Stimulated activated CD4-positive, alpha-beta T cell treated with anti-CD3 and anti-CD28 coated beads, Interleukin-1b, Interleukin-23, amount 100 ng/mL, for 48 hours (primary cell): Measurements from ENCODE around the gene RHBG.
A peak's percentile ranks its signal among the peaks of the same experiment; 100 is the strongest.
"Not testable (repeated sequence)": the region's sequence is repeated elsewhere in the genome, so short reads cannot be mapped to it uniquely, and the experiment has no call there.

Experiments used
- DNase-seq: peaks from one replicate; pipeline ENCODE4 v3.0.0-alpha.2; 2020

Gene RHBG

DNA sequence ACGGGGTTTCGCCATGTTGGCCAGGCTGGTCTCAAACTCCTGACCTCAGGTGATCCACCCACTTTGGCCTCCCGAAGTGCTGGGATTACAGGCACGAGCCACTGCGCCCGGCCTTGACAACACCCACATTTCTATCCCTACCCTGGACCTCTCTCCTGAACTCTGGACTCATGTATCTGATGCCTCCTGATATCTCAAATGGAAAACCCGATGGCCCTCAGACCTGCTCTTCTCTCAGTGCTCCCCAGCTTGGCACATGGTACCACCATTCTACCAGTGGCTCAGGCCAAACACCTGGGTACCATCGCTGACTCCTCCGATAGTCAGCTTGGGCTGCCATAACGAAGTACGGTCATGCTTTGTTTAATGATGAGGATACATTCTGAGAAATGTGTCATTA is 8.5 kb upstream of the RHBG start:
- no peak for DNase-seq

DNA sequence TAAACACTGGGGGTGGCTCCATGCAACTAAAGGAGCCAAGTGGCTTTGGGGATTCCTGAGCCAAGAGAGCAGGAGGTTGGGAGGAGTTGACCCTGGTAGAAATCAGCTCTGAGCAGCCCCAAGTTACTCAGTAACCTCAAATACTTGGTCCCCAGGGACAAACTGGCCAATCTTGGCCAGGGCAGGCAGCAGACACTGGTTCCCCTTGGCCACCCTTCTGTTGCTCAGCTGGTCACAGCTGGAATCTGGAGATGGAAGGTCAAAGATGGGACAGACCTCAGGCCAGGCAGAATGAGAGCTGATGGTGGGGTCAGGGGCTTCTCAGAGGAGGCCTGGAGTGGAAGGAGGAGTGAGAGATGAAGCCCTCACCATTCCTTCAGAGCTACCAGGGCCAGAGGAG is 3.3 kb upstream of the RHBG start:
- DNase-seq = no peak

DNA sequence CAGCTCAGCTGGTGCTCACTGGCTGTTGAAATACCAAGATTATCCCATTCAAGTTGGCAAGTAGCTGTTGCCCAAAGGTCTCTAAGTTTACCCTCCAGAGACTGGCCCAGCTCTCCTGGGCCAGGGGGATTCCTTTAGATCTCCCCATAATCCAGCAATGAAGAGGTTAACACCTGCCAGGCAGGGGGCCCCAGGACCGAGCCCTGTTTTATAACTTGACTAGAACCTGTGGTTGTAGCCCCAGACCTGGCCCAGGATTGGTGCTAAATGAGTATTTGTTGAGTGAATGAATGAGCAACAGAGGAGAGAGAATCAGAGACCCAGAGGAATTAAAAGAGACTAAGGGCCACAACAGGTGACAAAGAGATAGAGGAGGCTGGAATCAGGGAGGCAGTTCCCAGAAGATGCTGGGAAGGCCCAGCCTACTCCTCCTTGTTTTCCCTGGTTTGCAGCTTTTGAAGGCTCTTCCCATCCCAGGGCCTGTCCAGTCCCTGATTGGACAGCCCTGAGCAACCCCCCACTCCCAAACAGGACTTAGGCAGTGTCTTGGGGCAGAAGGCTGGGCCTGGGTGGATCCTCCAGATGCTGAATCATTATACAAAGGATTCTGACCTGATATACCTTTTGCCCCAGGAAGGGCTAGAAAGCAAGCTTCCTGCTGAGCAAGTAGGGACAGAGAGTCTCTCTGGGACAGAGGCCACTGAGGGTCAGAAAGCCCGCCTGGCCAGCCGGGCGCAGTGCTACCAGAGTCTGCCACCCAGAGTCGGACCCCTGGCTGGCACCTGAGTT is 2.4 kb upstream of the RHBG start:
- DNase-seq = no peak

DNA sequence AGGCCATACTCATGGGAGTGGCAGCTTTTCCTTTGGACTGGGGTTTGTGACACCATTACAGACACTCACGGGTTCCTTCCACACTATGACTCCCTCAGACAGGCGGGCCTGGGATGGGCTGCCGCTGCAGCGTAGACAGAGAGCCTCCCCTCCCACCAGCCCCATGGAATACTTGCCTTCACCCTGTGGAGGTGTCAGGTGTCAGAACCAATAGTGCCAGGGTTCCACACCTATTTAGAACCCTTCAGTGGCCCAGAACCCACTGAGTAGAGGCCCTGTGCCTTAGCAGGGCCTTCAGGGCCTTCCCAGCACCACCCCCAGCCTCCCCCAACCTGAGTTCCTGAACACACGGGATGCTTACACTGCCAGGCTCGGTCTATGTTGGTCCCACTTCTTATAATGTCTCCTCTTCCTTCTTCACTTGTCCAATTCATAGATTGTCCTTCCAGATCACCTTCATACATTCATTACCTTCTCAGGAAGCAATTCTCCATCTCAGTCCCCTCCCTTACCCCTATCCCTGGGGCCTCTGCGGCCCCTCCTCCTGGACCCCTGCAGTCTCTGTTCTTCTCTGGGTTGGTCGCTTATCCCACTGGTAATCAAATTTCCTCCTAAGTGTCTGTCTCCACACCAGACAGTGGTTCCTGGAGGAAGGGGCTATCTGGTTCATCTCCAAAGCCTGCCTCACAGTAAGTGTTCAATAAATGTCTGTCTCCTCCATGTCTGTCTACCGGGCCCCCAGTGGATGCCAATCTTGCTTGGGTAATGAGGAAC is 1.4 kb upstream of the RHBG start:
- no peak for DNase-seq

DNA sequence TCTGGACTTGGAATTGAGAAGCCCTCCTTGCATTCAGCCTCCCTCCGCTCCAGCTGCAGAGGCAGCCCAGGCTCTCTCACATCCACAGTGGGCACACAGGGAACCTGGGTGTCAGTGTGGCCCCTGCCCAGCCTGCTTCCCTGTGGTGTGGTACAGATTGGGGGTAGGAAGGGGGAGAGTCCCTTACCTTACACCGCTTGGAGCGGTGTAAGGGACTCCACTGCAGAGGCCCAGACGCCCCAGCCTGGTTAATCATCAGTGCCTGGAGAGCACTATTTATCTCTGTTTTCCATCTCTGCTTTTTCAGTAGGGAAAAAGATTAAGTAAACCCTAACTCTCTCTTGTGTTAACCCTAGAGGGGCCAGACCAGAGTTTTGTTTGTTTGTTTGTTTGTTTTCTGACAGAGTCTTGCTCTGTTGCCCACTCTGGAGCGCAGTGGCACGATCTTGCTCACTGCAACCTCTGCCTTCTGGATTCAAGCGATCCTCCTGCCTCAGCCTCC is 803 bp upstream of the RHBG start:
- no peak for DNase-seq

DNA sequence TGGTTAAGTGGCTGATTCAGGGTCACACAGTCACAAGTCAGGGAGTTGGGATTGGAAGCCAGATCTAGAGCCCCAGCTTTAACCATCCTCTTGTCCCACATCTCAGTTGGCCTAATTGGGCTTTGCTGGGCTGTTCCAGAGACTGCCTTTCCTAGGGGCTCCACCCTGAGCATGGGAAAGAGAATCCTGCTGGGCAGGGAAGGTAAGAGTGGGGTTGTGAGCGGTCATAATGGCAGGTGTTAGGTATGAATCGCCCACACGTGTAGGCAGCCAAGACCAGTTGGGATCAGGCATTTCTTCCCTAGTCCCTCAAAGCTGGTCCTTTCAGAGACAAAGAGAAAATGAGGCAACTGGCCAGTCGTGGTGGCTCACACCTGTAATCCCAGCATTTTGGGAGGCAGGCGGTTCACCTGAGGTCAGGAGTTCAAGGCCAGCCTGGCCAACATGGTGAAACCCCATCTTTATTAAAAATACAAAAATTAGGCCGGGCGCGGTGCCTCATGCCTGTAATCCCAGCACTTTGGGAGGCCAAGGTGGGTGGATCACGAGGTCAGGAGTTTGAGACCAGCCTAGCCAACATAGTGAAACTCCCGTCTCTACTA is 775 bp downstream of the RHBG start:
- not testable (repeated sequence) for DNase-seq

DNA sequence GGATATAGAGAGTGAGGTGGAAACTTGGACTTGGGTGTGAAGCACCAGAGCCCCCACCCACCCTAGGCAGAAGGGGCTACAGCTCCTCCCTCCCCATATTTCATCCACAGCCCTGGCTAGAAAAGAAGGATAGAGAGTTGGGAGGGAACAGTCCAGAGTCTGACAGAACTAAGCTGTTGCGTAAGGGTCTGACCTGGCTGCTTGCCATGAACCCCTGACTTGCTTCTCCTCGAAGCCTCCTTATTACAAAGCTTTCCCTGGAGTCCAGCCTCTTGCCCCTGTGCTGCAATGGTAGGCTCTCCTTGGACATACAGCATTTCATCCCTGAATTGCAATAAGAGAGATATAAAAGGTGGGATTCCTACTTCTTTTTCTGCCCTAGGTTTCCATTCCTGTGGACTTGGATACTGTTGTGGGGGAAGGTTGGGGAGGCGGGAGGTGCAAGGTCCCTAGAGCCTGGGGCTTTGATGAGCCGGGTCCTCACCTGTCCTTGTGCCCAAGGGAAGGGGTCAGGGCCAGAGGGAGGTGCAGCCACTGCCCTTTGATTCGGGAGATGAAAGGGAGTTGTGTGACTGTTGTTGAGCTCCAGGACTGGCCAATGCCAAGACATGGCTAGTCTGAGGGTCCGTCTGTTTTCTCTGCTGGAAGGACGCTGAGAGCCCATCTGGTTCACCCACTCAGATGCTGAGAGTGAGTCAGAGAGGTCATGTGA is 2.7 kb downstream of the RHBG start:
- DNase-seq = no peak

DNA sequence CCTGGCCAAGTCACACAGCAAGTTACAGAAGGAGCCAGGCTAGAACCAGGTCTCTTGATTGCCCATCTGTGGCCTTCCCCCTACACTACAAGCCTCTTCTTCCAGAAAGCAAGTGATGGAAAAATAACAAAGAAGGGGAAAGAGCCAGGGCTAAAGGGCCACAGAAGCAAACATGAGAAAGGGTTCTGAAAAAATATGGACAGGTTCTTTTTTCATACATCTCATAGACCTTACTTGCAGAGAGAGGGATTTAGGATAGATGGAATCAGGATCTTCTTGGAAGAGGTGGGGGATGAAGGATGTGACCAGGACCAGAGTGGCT is 3.2 kb downstream of the RHBG start:
- DNase-seq = no peak

DNA sequence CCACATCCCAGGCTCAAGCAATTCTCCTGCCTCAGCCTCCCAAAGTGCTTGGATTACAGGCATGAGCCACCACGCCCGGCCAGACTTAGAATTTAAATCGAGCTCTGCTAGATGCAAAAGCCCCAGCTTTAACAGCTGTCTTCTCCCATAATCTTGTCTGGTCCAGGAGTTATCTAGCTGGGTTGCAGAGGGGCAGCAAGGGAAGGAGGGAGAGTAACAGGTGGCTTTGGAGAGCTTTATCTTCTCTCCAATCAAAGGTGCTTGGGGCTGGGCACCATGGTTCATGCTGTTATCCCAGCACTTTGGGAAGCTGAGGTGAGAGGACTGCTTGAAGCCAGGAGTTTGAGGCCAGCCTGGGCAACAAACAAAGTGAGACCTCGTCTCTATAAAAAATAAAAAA is 3.9 kb downstream of the RHBG start:
- no peak for DNase-seq

DNA sequence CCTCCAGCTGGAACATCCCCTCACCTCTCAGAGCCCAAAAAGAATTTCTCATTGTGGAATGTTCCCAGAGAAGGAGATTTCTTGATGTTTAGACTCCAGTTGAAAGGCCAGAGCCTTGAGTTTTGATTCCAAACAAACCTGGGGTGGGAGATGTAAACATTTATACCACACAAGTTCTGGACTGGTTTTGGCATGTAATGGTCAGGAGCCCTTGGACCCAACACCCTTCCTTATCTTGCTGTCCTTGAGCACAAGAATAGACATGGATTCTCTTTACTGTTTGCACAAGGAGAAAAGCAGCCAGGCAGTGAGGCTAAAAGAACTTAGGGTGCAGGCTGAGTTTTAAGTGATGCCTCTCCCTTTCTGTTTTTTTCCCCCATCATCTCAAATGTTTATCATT is 4.5 kb downstream of the RHBG start:
- no peak for DNase-seq

DNA sequence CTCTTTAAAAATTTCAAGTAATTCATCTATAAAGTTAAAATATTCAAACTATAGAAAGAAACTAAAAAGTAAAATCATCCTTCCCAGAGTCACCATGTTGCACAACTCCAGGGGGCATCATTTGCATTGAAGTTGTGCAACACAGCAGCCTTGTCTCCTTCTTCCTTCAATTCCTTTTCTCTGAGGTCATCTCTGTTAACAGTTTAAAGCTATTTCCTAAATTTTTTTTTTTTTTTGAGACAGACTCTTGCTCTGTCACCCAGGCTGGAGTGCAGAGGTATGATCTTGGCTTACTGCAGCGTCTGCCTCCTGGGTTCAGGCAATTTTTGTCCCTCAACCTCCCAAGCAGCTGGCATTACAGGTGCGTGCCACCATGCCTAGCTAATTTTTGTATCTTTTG is 7.1 kb downstream of the RHBG start:
- DNase-seq = no peak

DNA sequence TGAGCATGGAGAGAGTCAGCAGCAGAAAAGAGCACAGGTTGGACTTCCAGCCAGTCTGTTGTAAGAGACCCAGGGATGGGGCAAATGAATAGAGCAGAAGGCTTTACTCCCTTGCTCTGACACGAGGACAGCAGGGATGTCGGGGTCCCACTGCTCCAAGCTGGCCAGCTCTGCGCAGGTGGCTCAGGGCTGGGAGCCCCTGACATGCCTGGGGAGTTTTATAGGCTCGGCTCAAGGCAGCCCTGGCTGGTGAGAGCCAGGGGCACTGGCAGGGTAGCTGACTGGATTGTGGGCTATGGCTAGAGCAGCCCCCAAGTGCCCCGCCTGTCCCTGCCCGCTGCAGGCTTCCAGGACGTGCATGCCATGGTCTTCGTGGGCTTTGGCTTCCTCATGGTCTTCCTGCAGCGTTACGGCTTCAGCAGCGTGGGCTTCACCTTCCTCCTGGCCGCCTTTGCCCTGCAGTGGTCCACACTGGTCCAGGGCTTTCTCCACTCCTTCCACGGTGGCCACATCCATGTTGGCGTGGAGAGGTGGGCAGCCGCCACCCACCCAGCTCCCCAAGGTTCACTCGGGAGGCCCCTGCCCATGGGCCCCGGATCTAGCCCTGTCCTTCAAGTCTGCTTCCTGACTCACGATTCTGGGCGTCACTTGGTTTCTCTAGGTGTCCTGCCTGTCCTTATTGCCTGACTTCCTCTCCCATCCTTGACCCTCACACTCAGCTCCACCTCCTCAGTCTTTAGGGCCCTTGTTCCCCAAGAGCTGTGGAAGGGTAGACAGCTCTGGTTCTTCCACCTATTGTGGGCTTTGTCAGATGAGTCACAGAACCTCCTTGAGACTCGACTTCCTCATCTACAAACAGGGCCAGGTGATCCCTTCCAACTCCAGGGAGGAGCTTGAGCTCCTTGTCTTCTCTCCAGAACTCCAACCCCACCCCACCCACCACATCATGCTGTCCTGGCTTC is 8.2 kb downstream of the RHBG start:
- no peak for DNase-seq

DNA sequence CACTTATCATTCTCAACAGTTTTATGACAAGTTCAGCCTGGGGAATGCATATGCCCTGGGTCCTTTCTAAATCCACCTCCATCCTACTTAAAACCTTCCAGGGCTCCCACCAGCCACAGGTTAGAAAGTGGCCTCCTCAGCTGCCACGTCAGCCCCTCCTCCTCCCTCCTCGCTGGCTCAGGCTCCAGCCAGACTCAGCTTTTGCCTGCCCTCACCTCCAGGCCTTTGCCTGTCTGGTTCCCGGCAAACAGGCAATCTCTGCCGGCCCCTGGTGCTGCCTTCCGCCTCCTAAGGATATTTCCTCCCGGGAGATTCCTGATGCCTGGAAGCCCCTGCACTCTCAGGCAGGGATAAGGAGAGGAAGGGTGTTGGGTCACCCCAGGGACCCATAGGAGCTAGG is 9.5 kb downstream of the RHBG start:
- no peak for DNase-seq

DNA sequence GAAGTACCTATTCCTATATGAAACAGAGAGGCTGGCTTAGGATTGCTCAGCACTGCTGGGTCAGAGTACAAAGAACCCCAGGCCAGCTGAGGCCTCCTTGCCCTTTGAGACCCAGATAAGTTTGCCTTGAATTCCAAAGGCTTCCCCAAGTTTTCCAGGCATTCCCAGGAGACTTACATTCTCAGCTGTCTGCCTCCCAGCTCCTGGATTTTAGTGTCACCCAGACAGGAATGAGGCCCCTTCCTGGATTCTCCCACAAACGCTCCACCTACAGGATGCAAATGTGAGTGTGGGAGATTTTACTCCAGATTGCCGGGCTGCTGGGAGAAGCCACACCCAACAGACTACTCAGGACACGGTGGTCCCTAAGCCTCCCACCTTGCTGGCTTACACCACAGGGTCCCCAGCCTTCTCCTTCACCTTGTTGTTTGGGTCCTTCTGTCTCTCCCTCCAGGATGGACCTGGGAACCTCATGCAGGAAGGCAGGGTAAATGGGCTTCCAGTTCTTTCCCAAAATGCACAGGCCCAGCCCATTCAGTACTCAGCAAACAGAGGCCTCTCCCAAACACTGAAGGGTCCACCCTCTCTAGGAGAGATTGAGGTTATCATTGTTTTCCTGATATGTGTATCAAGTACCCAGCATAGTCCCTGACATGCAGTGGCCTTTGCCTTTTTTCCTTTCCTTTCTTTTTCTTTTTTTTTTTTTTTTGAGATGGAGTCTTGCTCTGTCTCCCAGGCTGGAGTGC is 10.6 kb downstream of the RHBG start:
- no peak for DNase-seq

DNA sequence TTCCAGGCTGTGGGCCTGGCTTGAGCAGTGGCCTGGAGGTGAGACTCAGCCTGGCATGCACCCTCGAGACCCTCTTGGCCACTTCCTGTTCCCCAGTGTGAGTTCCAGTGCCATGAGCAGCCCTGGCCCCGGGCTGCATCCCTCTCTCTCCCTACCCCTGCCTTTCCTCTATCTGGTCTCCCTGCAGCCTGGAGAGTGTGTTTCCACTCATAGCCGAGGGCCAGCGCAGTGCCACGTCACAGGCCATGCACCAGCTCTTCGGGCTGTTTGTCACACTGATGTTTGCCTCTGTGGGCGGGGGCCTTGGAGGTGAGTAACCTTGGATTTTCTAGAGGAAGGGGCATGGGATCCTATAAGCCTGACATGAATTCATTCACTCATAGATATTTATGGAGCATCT is 13.6 kb downstream of the RHBG start:
- no peak for DNase-seq

DNA sequence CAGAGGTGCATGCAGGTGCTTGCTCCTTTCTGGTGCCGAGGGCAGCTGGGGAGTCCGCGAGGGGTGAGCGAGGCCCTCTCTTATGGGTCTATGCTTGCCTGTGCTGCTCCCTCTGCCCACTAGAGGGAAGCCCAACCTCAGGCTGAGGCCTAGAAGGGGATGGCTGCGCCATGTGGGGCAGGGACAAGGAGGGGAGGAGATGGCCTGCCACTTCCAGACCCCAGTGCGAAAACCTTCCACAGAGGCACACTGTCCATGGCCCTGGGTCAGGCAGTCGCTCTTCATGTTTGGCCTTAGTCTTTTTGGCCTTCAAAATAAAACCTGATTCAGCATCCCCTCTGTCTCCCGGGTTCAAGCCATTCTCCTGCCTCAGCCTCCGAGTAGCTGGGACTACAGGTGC is 14.0 kb downstream of the RHBG start:
- DNase-seq = peak; percentile 71

DNA sequence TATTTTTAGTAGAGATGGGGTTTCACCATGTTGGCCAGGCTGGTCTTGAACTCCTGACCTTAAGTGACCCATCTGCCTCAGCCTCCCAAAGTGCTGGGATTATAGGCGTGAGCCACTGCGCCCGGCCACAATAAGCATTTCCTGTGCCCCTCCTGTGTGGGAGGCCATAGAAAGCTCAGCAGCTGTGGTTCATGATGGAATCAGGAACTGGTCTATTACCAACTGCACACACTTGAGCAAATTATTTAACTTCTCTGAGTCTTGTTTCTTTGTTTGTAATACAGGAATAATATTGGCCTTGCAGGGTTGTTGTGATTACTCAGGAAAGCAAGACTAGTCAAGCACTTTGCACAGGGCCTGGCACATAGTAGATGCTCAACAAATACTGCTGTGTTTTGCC is 15.0 kb downstream of the RHBG start:
- no peak for DNase-seq

DNA sequence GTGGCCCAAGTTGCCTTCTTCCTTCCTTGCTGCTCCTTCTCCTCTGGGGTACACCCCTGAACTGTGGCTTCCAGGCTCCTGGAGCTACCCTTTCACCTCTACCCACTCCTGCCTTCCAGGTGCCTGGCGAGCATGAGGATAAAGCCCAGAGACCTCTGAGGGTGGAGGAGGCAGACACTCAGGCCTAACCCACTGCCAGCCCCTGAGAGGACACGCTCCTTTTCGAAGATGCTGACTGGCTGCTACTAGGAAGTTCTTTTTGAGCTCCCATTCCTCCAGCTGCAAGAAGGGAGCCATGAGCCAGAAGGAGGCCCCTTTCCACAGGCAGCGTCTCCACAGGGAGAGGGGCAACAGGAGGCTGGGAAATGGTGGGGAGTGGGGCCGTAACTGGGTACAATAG is 15.6 kb downstream of the RHBG start:
- no peak for DNase-seq

DNA sequence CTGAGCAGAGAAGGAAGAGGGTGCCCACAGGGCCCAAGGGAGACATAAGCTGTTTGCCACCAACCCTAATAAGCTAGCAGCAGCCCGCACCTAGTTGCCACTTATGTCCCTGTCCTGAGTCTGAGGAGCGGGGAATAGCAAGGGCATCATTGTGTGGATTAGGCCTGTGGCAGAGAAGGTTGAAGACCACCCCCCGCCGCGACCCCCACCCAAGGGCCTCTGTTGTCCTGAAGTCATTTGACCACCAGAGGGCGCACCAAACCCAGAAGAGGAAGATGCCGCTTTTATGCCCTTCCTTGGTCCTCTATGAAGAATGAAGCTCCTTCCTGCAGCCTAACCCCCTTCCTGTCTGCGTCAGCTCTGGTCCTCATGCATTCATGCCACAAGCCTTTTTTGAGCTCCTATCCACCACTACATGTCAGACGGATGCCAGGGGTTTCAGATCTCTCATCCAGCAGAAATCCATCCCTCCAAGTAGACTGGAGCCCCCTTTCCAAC is 16.6 kb downstream of the RHBG start:
- DNase-seq = peak; percentile 70

DNA sequence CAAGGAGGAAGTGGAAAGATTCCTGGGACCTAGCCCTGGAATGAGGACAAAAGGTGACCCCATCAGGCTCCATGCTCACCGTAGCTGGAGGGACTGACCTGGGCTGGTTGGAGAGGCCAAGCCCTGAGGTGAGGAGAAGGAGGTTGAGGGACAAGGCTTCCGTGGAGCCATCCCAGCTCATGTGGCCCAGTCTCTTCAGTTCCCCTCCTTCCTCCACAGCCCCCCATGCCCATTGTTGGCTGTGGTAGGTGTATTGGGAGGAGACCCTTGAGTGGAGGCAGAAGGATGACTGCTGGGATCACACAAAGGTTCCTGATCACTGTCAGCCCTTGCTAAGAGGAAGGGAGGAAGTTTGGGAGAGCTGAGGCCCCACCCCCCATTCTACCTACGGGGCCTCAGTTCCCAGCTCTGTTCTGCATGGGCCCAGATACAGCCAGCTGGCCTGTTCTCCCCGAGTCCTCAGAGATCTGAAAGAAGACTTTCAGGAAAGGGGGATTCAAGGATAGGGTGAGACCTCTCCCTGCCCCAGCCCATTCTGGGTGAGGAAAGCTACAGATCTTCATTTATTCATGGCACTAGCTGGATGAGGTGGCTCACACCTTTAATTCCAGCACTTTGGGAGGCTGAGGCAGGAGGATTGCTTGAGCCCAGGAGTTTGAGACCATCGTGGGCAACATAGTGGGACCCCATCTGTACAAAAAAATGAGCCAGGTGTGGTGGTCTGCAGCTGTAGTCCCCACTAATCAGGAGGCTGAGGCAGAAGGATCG is 17.3 kb downstream of the RHBG start:
- no peak for DNase-seq
